ENCODE data around the gene RIC3. TPM values are rescaled to one million over a fixed set of nuclear protein-coding genes. Genes with fewer than 3 reads are reported as not detected.

The RIC3 gene
- total and polyA plus RNA-seq, 7 donors: 0.46 to 8.4 (median 3.4) TPM

DNA sequence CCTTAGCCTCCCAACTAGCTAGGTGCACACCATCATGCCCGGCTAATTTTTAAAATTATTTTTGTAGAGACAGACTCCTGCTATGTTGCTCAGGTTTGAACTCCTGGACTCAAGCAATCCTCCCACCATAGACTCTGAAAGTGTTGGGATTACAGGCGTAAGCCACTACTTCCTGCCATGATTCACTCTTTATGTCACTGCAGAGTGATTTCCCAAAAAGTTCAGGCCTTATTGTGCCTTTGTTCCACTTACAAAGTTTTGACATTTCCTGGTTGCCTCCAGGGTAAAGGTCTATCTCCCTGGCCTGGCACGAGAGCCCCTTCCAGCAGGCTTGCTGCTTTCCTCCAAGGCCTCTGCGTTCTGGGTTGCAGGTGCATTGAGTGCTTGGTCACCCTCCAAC, 44.6 kb upstream of the RIC3 start:
- DNase-seq (no peak), ATAC-seq (no peak)
- intact Hi-C loops (cut with DNase I): no loop called here
- Histone ChIP-seq H3K4me1 (no peaks in the 10 kb centered on the region), H3K27ac (no peak overlapping the region), H3K9me3 (no peaks in the 10 kb centered on the region), H3K36me3 (ENCODE audit: insufficient read depth in 1 of 2, low read depth in 1 of 2) (no peaks in the 10 kb centered on the region), H3K27me3 (ENCODE audit: insufficient read depth in 3 of 3, low read length in 2 of 3) (peaks cover 0 to 10% (median 6%) of the 10 kb centered on the region in 3 donors), H3K4me3 (no peak overlapping the region)
- TF ChIP-seq, protein P1, sequence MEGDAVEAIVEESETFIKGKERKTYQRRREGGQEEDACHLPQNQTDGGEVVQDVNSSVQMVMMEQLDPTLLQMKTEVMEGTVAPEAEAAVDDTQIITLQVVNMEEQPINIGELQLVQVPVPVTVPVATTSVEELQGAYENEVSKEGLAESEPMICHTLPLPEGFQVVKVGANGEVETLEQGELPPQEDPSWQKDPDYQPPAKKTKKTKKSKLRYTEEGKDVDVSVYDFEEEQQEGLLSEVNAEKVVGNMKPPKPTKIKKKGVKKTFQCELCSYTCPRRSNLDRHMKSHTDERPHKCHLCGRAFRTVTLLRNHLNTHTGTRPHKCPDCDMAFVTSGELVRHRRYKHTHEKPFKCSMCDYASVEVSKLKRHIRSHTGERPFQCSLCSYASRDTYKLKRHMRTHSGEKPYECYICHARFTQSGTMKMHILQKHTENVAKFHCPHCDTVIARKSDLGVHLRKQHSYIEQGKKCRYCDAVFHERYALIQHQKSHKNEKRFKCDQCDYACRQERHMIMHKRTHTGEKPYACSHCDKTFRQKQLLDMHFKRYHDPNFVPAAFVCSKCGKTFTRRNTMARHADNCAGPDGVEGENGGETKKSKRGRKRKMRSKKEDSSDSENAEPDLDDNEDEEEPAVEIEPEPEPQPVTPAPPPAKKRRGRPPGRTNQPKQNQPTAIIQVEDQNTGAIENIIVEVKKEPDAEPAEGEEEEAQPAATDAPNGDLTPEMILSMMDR (IDR thresholded peaks at IDR 0.05): no peak
- 71 to 80% (median 73%) methylated on average over 4 of the region's 4 CpGs for WGBS, 3 donors

DNA sequence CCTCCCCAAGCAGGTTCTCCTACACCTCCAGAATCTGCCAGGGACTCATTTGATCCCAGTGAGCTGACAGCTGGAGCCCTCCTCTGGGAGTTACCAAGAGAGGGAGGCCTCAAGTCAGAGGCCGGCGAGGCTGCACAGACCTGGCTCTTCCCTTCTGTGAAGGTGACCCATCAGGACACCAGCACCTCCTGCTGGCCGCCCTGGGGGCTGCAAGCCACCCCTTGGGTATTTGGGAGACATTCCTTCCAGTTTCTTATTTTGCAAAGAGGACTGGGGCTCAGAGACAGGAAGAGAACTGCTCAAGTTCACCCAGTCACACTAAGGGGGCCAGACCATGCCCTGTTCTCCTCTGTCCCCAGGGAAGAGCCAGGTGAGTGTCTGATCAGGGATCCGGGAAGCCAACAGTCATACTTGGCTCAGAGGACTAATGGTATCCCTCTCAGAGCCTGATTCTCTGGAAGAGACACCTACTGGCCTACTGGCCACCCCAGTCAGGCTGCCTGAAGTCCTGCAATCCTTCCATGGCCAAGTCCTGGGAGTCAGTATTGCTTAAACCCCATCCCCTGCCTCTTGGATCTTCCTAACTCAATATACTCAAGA, 40.5 kb upstream of the RIC3 start:
- no peaks in the 10 kb centered on the region for H3K9me3 ChIP-seq
- no peak overlapping the region for H3K27ac ChIP-seq
- 55 to 62% (median 57%) methylated on average over 4 of the region's 4 CpGs for WGBS, 3 donors
- no peak for ATAC-seq
- H3K36me3 ChIP-seq (ENCODE audit: insufficient read depth in 1 of 2, low read depth in 1 of 2): no peaks in the 10 kb centered on the region
- H3K4me3 ChIP-seq: no peak overlapping the region
- TF ChIP-seq, protein P1 (IDR thresholded peaks at IDR 0.05): no peak
- intact Hi-C loops (cut with DNase I): no loop called here
- no peak for DNase-seq
- peaks cover 0 to 27% (median 7%) of the 10 kb centered on the region in 3 donors for H3K27me3 ChIP-seq (ENCODE audit: insufficient read depth in 3 of 3, low read length in 2 of 3)
- H3K4me1 ChIP-seq: no peaks in the 10 kb centered on the region

DNA sequence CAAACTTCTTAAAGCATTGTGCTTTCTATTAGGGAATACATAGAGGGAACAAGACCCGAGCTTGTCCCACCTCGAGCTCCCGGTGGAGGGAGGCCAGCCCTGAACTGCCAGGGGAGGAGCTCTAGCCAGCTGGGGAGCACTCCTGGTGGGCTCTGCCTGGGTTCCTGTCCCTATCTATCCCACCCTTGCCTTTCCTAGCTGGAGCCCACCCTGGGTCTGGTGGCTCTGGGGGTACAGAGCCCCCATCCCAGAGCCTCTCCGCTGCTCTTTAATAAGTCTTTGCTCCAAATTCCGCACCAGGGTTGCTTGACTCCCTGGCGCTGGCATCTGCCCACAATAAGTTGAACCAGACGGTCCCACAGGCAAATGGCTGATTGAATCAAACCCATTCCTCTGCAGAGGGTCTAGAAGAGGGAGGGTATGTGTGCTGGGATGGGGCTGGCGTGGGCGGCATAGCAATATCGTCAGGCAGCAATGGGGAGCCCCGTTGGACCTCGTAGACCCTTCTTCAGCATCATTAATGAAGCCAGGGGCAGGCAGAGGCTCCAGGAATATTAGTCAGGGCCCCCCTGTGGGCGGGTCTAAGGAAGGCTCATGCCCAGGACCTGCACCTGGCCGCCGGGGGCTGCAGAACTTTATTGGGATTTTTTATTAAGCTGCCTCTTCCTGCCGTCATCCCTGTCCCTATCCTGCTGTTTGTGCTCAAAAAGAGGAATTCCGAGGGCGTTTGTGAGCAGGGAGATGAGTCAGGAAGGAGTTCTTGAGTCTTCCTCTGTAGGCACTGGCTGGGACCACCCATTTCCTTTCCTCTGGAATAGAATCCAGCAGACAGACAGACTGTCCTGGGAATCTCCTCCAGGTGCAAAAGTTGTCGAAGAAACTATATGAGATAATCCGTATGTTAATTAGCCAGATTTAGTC, 38.5 kb upstream of the RIC3 start:
- intact Hi-C loops (cut with DNase I): no loop called here
- no peak overlapping the region for H3K27ac ChIP-seq

DNA sequence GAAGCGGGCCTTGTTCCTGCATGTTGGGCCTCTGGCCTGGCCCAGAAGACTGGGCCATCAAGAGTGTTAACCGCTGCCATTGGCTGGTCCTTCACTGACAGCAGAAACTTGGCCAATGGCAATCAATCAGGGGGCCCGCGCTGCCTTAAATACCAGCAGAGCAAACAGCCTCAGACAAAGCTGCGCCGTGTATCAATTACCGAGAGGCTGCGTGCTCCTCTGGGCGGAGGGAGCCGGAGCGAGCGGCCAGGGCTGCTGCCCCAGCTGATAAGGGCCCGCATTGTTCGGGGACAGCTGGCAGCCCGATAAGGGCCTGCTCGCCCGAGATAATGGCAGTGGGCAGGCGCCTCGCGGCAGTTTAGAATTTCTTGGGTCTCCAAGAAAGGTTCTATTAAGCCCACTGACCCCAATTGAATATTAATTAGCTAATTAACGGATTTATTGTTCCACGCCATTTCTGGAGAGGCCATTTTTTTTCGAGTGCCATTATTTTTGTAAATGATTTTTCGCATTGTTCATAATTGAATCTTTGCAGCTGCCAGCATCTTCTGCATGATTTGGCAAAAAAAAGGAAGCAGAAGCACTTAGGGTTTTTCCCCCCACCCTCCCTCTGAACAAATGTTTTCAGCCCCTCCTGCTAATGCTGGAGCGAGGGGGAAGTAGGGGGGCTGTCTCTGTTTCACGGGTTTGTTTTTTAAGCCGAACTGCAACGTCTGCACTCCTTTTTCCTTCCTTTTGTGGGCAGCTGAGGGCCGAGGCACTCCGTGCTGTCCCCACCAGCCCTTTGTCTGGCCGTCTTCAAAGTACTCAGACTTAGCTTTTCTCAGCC, 37.6 kb upstream of the RIC3 start:
- no peak overlapping the region for H3K27ac ChIP-seq
- no peak for DNase-seq
- H3K4me1 ChIP-seq: no peaks in the 10 kb centered on the region

More for the DNA sequence above, 38.5 kb upstream of the RIC3 start:
- ATAC-seq (peak in 1 of 4 donors; percentile 19), DNase-seq (no peak)
- TF ChIP-seq, protein P1 (IDR thresholded peaks at IDR 0.05): no peak
- Histone ChIP-seq H3K9me3 (no peaks in the 10 kb centered on the region), H3K4me3 (no peak overlapping the region), H3K4me1 (no peaks in the 10 kb centered on the region), H3K27me3 (ENCODE audit: insufficient read depth in 3 of 3, low read length in 2 of 3) (peaks cover 0 to 27% (median 7%) of the 10 kb centered on the region in 3 donors), H3K36me3 (ENCODE audit: insufficient read depth in 1 of 2, low read depth in 1 of 2) (no peaks in the 10 kb centered on the region)
- WGBS, 3 donors: 44 to 53% (median 51%) methylated on average over 20 of the region's 20 CpGs

More for the DNA sequence above, 37.6 kb upstream of the RIC3 start:
- TF ChIP-seq, protein P1 (IDR thresholded peaks at IDR 0.05): no peak
- ATAC-seq: peak; percentile 27 to 65 (median 56)
- Histone ChIP-seq H3K4me3 (peak overlapping the region; percentile 41), H3K27me3 (ENCODE audit: insufficient read depth in 3 of 3, low read length in 2 of 3) (peaks cover 0 to 27% (median 7%) of the 10 kb centered on the region in 3 donors), H3K9me3 (no peaks in the 10 kb centered on the region), H3K36me3 (ENCODE audit: insufficient read depth in 1 of 2, low read depth in 1 of 2) (no peaks in the 10 kb centered on the region)
- WGBS, 3 donors: 21 to 30% (median 26%) methylated on average over 31 of the region's 31 CpGs
- intact Hi-C loops (cut with DNase I): no loop called here

Measured in psoas muscle (tissue), 8 donors.